Duodenal mucosa (tissue), 2 donors: ENCODE results near the gene SEMA4A.
A peak's percentile ranks its signal among the peaks of the same experiment; 100 is the strongest.
"Not testable (repeated sequence)": the region's sequence is repeated elsewhere in the genome, so short reads cannot be mapped to it uniquely, and the experiment has no call there.

Source experiments
- H3K27ac ChIP-seq: one replicate; pipeline ENCODE4 v1.7.0; 2013; ENCODE audit warnings: low read depth, low read length
- H3K27me3 ChIP-seq, 2 donors: one replicate each; pipeline ENCODE4 v1.7.0; 2013; ENCODE audit warnings: low read length in 2 of 2, control low read depth in 1 of 2; ENCODE audit not compliant: insufficient read depth in 2 of 2, control insufficient read depth in 1 of 2
- H3K36me3 ChIP-seq, 2 donors: one replicate each; pipeline ENCODE4 v1.7.0; 2013; ENCODE audit warnings: low read length in 2 of 2, control low read depth in 1 of 2; ENCODE audit not compliant: insufficient read depth in 2 of 2, control insufficient read depth in 1 of 2
- H3K4me1 ChIP-seq, 2 donors: one replicate each; pipeline ENCODE4 v1.7.0; 2013; ENCODE audit warnings: low read length in 2 of 2, control low read depth in 1 of 2; ENCODE audit not compliant: insufficient read depth in 2 of 2, control insufficient read depth in 1 of 2
- H3K4me3 ChIP-seq, 2 donors: one replicate each; pipeline ENCODE4 v1.7.0; 2013; ENCODE audit warnings: low read length in 2 of 2, low read depth in 1 of 2
- H3K9ac ChIP-seq, 2 donors: one replicate each; pipeline ENCODE4 v1.7.0; 2013; ENCODE audit warnings: low read length in 2 of 2, low read depth in 1 of 2
- H3K9me3 ChIP-seq, 2 donors: one replicate each; pipeline ENCODE4 v1.7.0; 2013; ENCODE audit warnings: low read length in 2 of 2, control low read depth in 1 of 2; ENCODE audit not compliant: control insufficient read depth in 1 of 2

SEMA4A gene

DNA sequence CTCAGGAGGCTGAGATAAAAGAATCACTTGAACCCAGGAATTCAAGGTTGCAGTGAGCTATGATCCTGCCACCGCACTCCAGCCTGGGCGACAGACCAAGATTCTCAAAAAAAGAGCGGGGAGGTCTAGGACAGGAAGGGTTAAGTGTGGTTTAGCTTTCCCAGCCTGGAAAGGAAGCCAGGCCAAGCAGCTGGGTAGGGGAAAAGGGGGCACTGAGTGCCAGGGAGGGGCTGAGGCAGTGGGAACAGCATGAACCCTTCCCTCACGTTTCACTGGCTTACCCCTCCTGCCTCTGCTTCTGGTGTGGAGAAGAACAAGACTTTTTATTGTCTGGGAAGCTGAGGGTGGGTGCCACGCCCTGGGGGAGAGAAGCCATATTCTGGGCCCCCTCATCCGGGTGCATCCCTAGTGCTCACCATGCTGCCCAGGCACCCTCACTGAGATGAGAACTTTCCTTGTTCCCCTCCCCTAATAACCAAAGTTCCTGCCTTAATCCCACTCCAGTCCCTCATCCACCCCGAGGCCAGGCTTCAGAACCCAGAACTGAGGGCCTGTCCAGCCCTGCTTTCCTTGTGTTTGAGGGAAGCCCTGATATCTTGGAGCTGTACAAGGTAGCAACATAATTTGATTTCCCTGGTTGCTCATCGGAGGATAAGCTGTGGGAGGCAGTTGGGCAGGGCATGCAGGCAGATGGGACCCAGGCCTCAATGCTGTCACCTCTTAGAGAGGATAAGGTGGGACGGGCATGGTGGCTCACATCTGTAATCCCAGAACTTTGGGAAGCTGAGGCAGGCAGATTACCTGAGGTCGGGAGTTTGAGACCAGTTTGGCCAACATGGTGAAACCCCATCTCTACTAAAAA is 40.9 kb upstream of the SEMA4A start:
- Histone ChIP-seq H3K4me1 (peaks cover 10 to 19% of the 10 kb centered on the region in 2 donors), H3K36me3 (no peaks in the 10 kb centered on the region), H3K27ac (no peak overlapping the region), H3K9ac (no peak overlapping the region), H3K27me3 (no peaks in the 10 kb centered on the region), H3K4me3 (no peak overlapping the region), H3K9me3 (no peaks in the 10 kb centered on the region)

DNA sequence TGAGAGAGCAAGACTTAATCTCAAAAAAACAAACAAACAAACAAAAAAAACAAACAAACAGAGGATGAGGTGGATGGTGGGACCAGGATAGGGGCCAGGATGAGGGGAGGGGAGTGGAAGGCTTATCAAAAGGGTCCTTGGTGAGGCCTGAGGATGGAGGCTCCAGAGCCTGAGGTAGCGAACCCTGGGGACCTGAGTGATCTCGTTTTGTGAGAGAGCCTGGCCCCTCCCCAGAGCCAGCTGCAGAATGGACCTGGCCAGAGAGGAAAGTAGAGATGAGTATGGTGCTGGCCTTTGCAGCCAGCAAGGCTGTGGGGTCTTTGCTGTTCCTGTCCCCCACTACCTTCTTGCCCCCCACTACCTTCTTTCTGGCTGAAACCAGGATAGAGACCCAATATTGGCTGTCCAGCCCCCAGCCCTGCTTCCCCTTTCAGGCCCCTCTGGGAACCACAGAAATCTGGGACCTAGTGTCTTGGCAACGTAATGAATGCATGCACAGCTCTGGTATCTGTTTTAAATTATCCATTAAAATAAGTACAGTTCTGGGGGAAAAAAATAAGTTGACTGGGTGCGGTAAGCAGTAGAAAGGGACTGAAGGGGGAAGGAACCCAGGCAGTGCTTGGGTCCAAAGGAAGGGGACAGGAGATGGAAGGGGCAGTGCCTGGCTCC is 40.0 kb upstream of the SEMA4A start:
- Histone ChIP-seq H3K4me1 (peaks cover 12 to 28% of the 10 kb centered on the region in 2 donors), H3K27me3 (no peaks in the 10 kb centered on the region), H3K27ac (peak overlapping the region; percentile 97), H3K4me3 (peak overlapping the region in 1 of 2 donors; percentile 93), H3K9me3 (no peaks in the 10 kb centered on the region), H3K36me3 (no peaks in the 10 kb centered on the region), H3K9ac (peak overlapping the region; percentile 20 to 95)

DNA sequence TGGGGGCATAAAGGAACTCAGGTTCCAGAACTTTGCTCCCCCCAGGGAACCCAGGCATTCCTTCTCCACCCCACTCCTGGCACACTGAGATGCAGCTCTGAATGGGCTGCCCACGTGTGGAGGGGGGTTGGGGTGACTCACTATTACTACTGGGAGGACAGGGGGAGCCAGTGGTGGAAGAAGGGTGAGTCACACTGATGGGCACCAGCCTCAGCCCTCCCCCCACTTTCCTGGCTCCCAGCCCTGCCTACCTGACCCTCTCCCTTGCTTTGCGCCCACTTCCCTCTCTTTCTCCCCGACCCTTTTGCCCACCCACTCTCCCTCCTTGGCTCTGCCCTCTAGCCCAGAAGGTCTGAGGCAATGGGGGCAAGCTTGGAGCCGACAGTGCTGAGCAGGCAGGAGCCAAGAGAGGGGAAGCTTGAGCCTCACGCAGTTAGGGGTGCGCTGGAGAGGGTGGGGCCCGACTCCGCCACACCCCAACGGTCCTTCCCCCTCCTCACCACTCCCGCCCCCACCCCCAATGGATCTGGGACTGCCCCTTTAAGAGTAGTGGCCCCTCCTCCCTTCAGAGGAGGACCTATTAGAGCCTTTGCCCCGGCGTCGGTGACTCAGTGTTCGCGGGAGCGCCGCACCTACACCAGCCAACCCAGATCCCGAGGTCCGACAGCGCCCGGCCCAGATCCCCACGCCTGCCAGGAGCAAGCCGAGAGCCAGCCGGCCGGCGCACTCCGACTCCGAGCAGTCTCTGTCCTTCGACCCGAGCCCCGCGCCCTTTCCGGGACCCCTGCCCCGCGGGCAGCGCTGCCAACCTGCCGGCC is 39.1 kb upstream of the SEMA4A start, which contains the start of gene LMNA:
LMNA (plus strand) TSS at position 611 of the 818 bp plus-strand sequence. CDS start 208 bp downstream, outside the sequence.
- Histone ChIP-seq H3K36me3 (no peaks in the 10 kb centered on the region), H3K4me1 (peaks cover 15 to 35% of the 10 kb centered on the region in 2 donors), H3K4me3 (peak within 1 kb of the TSS; percentile 93 to 99), H3K9ac (peak within 1 kb of the TSS; percentile 95 to 100), H3K9me3 (no peaks in the 10 kb centered on the region), H3K27me3 (no peaks in the 10 kb centered on the region), H3K27ac (peak within 1 kb of the TSS; percentile 97)

DNA sequence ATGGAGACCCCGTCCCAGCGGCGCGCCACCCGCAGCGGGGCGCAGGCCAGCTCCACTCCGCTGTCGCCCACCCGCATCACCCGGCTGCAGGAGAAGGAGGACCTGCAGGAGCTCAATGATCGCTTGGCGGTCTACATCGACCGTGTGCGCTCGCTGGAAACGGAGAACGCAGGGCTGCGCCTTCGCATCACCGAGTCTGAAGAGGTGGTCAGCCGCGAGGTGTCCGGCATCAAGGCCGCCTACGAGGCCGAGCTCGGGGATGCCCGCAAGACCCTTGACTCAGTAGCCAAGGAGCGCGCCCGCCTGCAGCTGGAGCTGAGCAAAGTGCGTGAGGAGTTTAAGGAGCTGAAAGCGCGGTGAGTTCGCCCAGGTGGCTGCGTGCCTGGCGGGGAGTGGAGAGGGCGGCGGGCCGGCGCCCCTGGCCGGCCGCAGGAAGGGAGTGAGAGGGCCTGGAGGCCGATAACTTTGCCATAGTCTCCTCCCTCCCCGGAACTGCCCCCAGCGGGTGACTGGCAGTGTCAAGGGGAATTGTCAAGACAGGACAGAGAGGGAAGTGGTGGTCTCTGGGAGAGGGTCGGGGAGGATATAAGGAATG is 38.4 kb upstream of the SEMA4A start:
- H3K27ac ChIP-seq = peak overlapping the region; percentile 97
- no peaks in the 10 kb centered on the region for H3K9me3 ChIP-seq
- H3K27me3 ChIP-seq = no peaks in the 10 kb centered on the region
- no peaks in the 10 kb centered on the region for H3K36me3 ChIP-seq
- peaks cover 20 to 42% of the 10 kb centered on the region in 2 donors for H3K4me1 ChIP-seq
- peak overlapping the region; percentile 95 to 100 for H3K9ac ChIP-seq
- peak overlapping the region; percentile 93 to 99 for H3K4me3 ChIP-seq

DNA sequence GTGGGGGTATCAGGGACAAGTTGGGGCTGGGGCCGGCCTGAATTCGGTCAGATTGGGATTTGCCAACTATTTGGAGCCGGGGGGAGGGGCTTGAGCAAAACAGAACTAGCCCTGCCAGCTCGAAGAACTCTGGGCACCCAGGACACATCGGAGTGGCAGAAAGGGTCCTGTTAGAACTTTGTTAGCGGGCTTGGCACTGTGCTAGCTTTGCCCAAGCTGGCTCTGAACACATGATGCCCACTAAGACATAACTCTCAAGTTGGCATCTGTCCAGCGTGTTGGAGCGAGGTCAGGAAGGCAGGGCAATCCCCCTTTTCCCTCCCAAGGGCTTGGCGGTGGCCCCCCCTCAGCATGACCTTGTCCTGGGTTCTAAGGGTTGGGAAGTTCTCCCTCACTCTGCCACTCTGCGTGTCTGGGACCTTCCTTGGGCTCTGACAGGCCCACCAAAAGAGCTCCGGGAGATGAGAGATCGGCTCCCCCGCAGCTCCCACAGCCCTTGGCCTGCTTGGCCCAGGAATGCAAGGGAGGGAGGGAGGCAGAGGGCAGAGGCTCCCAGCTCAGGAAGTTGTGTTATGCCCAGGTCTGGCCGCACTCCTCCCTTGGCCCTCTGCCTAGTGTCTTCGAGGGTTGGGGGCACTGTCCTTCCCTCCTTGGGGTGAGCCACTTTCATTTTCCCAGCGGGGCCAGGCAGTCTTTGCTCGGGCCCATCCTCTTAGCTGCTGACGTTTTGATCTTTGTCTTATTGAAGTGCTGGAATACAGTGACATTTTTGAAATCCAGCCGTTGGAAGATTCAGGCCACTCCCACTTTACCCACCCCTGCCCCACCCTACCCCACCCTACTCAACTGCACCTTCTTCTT is 37.6 kb upstream of the SEMA4A start:
- H3K9ac ChIP-seq = peak overlapping the region; percentile 95 to 100

DNA sequence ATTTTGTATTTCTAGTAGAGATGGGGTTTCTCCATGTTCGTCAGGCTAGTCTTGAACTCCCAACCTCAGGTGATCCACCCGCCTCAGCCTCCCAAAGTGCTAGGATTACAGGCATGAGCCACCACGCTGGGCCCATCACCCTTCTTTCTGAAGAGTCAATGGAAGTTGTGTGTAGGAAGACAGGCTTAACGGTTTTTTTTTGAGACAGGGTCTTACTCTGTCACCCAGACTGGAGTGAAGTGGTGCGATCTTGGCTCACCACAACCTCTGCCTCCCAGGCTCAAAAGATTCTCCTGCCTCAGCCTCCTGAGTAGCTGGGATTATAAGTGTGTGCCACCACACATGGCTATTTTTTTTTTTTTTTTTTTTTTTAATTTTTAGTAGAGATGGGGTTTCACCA is 36.7 kb upstream of the SEMA4A start:
- Histone ChIP-seq H3K9ac (peak overlapping the region; percentile 54 to 95), H3K27ac (peak overlapping the region; percentile 97), H3K4me1 (peaks cover 37 to 58% of the 10 kb centered on the region in 2 donors), H3K4me3 (peak overlapping the region; percentile 93 to 99)
- not testable (repeated sequence) for H3K9me3 ChIP-seq, H3K36me3 ChIP-seq, H3K27me3 ChIP-seq

More for the DNA sequence above, 37.6 kb upstream of the SEMA4A start:
- H3K9me3 ChIP-seq = no peaks in the 10 kb centered on the region
- peak overlapping the region; percentile 97 for H3K27ac ChIP-seq
- no peaks in the 10 kb centered on the region for H3K27me3 ChIP-seq
- peaks cover 27 to 50% of the 10 kb centered on the region in 2 donors for H3K4me1 ChIP-seq
- H3K36me3 ChIP-seq = no peaks in the 10 kb centered on the region
- H3K4me3 ChIP-seq = peak overlapping the region; percentile 93 to 99

DNA sequence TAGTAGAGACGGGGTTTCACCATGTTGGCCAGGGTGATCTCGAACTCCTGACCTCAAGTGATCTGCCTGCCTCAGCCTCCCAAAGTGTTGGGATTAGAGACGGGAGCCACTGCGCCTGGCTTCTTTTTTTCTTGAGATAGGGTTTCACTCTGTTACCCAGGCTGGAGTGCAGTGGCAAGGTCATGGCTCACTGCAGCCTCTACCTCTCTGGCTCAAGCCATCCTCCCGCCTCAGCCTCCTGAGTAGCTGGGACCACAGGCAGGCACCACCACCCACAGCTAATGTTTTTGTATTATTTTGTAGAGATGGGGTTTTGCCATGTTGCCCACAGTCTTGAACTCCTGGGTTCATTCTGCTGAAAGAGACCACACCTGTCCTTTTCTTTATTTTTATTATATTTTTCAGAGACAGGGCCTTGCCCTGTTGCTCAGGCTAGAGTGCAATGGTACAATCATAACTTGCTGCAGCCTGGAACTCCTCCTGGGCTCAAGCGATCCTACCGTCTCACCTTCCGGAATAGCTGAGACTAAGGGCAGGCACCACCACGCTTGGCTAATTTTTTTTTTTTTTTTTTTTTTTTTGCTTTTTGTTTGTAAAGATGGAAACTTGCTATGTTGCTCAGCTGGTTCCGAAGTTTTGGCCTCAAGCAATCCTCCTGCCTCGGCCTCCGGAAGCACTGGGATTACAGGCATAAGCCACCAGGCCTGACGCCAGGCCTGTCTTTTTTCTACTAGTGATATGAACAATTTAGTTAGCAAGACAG is 35.8 kb upstream of the SEMA4A start:
- no peaks in the 10 kb centered on the region for H3K36me3 ChIP-seq
- peak overlapping the region; percentile 64 to 65 for H3K4me3 ChIP-seq
- H3K9me3 ChIP-seq = no peaks in the 10 kb centered on the region
- H3K27ac ChIP-seq = peak overlapping the region; percentile 82
- peak overlapping the region; percentile 72 to 74 for H3K9ac ChIP-seq
- H3K4me1 ChIP-seq = peaks cover 45 to 67% of the 10 kb centered on the region in 2 donors
- H3K27me3 ChIP-seq = no peaks in the 10 kb centered on the region

DNA sequence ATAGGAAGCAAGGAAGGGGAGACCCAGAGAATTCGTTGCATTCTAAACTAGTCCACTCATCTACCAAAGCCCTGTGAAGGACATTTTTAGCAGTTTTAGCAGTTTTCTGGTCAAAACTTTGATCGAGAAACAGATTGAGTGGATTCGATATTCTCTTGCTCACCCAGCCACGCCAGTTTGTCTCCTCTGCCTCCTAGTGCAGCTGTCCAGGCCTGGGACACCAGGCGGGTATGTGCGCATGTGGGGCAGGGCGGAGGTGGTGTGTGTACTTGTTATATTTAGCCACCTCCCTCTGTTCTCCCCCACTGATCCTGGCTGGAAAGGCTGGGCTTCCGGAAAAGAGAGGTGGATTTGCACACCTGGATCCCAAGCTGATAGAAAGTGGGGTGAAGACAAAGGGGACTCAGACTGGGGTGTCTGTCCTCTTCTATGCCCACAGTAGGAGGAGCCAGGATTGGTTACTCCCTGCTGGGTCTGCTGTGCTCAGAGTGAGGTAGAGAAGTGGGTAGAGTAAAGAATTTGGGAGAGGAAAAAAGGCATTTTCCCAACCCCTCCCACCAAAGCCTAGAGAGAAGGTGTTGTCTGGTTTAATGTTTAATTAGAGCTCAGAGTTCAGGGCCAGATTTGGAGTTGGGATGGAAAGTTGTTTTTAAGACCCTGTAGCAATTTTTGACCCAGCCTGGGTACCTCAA is 35.1 kb upstream of the SEMA4A start:
- no peaks in the 10 kb centered on the region for H3K36me3 ChIP-seq
- H3K9me3 ChIP-seq = no peaks in the 10 kb centered on the region
- peak overlapping the region; percentile 64 to 65 for H3K4me3 ChIP-seq
- H3K9ac ChIP-seq = peak overlapping the region; percentile 72 to 74
- H3K27ac ChIP-seq = peak overlapping the region; percentile 82
- H3K4me1 ChIP-seq = peaks cover 52 to 74% of the 10 kb centered on the region in 2 donors
- H3K27me3 ChIP-seq = no peaks in the 10 kb centered on the region
